ENCODE results near the gene VAMP1. TPM values are rescaled to one million over a fixed set of nuclear protein-coding genes. Genes with fewer than 3 reads are reported as not detected.

VAMP1 gene, protein sequence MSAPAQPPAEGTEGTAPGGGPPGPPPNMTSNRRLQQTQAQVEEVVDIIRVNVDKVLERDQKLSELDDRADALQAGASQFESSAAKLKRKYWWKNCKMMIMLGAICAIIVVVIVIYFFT
- total RNA-seq: 3.9 and 9.2 TPM in 2 replicates

DNA sequence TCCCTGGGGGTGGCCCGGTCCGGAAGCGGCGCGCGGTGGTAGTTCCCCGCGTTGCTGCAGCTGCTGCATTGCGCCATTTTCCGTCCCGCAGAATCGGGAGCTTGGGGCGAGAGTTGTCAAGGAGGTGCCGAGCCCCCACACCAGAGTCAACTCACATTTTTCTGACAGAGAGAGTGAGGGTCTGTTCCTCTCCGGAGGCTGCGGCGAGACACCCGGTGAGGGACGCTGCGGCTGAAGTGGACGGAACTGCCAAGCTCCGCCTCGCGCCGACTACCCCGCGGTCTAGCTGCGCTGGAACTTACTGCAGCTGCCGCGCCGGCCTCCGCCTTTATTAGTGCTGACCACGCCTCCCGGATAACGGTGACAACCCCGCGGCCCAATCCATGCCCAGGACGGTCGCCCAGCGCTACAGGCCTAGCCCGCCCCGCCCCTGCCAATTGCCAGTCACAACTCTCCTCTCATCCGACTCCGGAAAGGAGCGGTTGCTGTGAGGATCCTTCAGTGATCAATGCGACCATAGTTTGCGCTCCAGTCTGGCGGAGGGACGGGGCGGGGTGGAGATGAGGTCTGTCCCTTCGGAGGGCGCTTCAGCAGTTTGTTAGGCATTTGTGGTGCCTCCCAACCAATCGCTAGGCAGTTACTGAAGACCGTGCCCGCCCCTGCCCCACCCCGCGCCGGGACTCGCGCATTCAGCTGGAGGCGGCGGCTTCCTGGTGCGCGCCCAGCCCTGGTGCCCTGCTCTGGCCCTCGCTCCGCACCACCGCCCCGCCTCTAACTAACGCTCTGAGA, at the start of gene VAMP1:
TSS of gene VAMP1 (minus strand) at position 303 of the 789 bp plus-strand sequence. CDS start at position 157, 146 bp downstream.

DNA sequence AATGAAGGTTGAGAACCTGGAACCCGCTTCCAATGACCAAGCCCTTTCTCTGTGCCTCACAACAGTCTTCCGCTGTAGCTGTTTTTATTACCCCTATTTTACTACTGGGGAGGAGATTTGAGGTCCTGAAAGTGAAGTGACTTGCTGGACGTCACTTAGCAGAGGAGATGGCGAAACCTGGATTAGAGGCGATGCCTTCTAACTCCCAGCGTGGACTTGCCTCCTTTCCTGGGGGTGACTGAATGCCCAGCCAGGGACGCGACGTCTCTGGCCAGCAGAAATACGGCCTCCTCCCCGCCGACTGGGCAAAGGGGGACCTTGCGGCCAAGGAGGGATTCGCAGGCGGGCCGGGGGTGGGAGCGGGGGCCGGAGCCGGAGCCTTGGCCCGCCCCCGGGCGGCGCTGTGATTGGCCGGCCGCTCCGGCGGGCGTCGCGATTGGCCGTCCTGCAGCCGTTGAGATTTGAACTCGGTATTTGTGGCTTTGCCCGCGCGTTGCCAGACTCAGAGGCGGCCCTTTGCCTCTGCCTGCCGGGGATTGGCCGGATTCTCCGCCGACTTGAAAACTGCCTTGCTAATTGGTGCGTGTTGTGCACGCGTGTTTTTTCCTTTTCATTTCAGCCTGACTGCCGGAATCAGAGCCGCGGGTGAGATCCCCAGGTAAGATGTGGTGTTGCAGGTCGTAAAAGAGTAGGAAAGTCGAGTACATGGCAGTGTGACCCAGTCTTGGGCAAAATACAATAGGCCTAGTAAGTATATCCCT, 23.2 kb upstream of the VAMP1 start, which contains the start of gene NCAPD2:
TSS of gene NCAPD2 (plus strand) at position 606 of the 761 bp plus-strand sequence. CDS start 997 bp downstream, outside the sequence.

GRCh38 chr12:6492838-6493496, 22.5 kb upstream of the VAMP1 start, which contains the start of gene MRPL51:
MRPL51 (minus strand) TSS chr12:6493262; CDS start chr12:6493136, 126 bp downstream.

GRCh38 chr12:6451348-6452244, 18.9 kb downstream of the VAMP1 start, which contains the start of gene TAPBPL:
TAPBPL (plus strand) TSS chr12:6452042; CDS start chr12:6452249, 207 bp downstream.

GRCh38 chr12:6444704-6445688, 25.5 kb downstream of the VAMP1 start, which contains the start of gene CD27:
CD27 (plus strand) TSS chr12:6444955; CDS start chr12:6445096, 141 bp downstream.

Other genes starting within 250 kb of the VAMP1 start
- under 0.01 and 0.20 TPM in 2 replicates for gene PLEKHG6, start 160.0 kb downstream of the VAMP1 start, total RNA-seq
- gene TNFRSF1A, start 128.6 kb downstream of the VAMP1 start, total RNA-seq: 236 and 316 TPM in 2 replicates
- under 0.01 TPM in 2 replicates for gene SCNN1A, start 95.1 kb downstream of the VAMP1 start, total RNA-seq
- 95.6 and 108 TPM in 2 replicates for gene LTBR, start 86.5 kb downstream of the VAMP1 start, total RNA-seq
- gene CD27, start 25.7 kb downstream of the VAMP1 start, total RNA-seq: not detected in 2 replicates
- gene TAPBPL, start 18.6 kb downstream of the VAMP1 start, total RNA-seq: 3.9 and 6.2 TPM in 2 replicates
- gene MRPL51, start 22.6 kb upstream of the VAMP1 start, total RNA-seq: 75.3 and 87.5 TPM in 2 replicates
- gene NCAPD2, start 23.4 kb upstream of the VAMP1 start, total RNA-seq: 70.9 and 92.9 TPM in 2 replicates
- 8,341 and 11,860 TPM in 2 replicates for gene GAPDH, start 63.8 kb upstream of the VAMP1 start, total RNA-seq
- 11.0 and 14.5 TPM in 2 replicates for gene IFFO1, start 85.4 kb upstream of the VAMP1 start, total RNA-seq
- 22.4 and 33.8 TPM in 2 replicates for gene NOP2, start 97.6 kb upstream of the VAMP1 start, total RNA-seq
- 165 and 208 TPM in 2 replicates for gene CHD4, start 136.7 kb upstream of the VAMP1 start, total RNA-seq
- not detected in 2 replicates for gene LPAR5, start 165.3 kb upstream of the VAMP1 start, total RNA-seq
- gene ACRBP, start 176.8 kb upstream of the VAMP1 start, total RNA-seq: 0.78 and 1.1 TPM in 2 replicates
- gene ING4, start 192.4 kb upstream of the VAMP1 start, total RNA-seq: 13.5 and 21.7 TPM in 2 replicates
- 16.9 and 17.8 TPM in 2 replicates for gene ZNF384, start 218.7 kb upstream of the VAMP1 start, total RNA-seq
- gene PIANP, start 230.1 kb upstream of the VAMP1 start, total RNA-seq: under 0.01 TPM in 1 of 2 replicates, not detected in the other